Upper lobe of left lung (tissue), 6 donors: Measurements from ENCODE around the gene WSB2. TPM values are rescaled to one million over a fixed set of nuclear protein-coding genes. Genes with fewer than 3 reads are reported as not detected.

Experiments used
- ATAC-seq, 2 donors: fragments of 200-7000 bp; cut with Tn5 transposase; one replicate each; pipeline ENCODE4 v1.9.1; 2022; ENCODE audit warnings: mild to moderate bottlenecking in 2 of 2, moderate library complexity in 2 of 2; ENCODE audit not compliant: low FRiP score in 2 of 2
- DNase-seq, 2 donors: peaks; one replicate each; pipeline ENCODE4 v3.0.0-alpha.2; 2019 to 2020
- H3K27ac ChIP-seq, 4 donors: fragments of 200-600 bp; sonication (generic); one replicate each; pipeline ENCODE4 v1.5.1; 2016 to 2019
- H3K27me3 ChIP-seq, 4 donors: fragments of 200-600 bp; sonication (generic); one replicate each; pipeline ENCODE4 v1.5.1; 2017 to 2019
- H3K36me3 ChIP-seq, 4 donors: fragments of 200-600 bp; sonication (generic); one replicate each; pipeline ENCODE4 v1.5.1; 2016 to 2019
- H3K4me1 ChIP-seq, 4 donors: fragments of 200-600 bp; sonication (generic); one replicate each; pipeline ENCODE4 v1.5.1; 2018 to 2019
- H3K4me3 ChIP-seq, 4 donors: fragments of 200-600 bp; sonication (generic); one replicate each; pipeline ENCODE4 v1.5.1; 2017 to 2019; ENCODE audit warnings: mild to moderate bottlenecking in 2 of 4, moderate library complexity in 1 of 4
- H3K9me3 ChIP-seq, 4 donors: fragments of 200-600 bp; sonication (generic); one replicate each; pipeline ENCODE4 v1.5.1; 2018 to 2019
- CTCF ChIP-seq, 6 experiments: fragments of 450-650 bp in 4 of 6; fragments of 200-600 bp in 2 of 6; sonication (generic) in 2 of 6; IDR thresholded peaks; one replicate each; pipeline ENCODE4 v1.5.1; 2016 to 2019; ENCODE audit warnings: antibody characterized with exemption in 6 of 6
- EP300 ChIP-seq, 4 donors: sonication (generic); formaldehyde crosslinking; IDR thresholded peaks; one replicate each; pipeline ENCODE4 v1.5.1; 2017; ENCODE audit warnings: antibody characterized with exemption in 4 of 4, control low read depth in 2 of 4
- POLR2A ChIP-seq, 4 donors: fragments of 450-650 bp; IDR thresholded peaks; one replicate each; pipeline ENCODE4 v1.5.1; 2016 to 2017; ENCODE audit warnings: antibody characterized with exemption in 4 of 4, mild to moderate bottlenecking in 2 of 4
- POLR2AphosphoS5 ChIP-seq, 2 donors: sonication (generic); formaldehyde crosslinking; IDR thresholded peaks; one replicate each; pipeline ENCODE4 v1.5.1; 2017; ENCODE audit warnings: antibody characterized with exemption in 2 of 2
- WGBS, 2 donors: methylation state at CpG; one replicate each; pipeline ENCODE4 v1.1.5; 2017 to 2018; 5-methylcytosine and 5-hydroxymethylcytosine counted together
- total RNA-seq, 6 donors: library from RNA; depleted of rRNA in 4 of 6; stranded (reverse); fragments of >200 nt in 4 of 6; gene quantifications; one replicate each; pipeline versions ENCODE4 v1.1.0 to v1.2.1, GENCODE V29; 2016 to 2021
- donor health status: DM: no; HTN: no; CAD: no; lungs with moderate emphysema.
- donor health status: DM: no; HTN: yes; CAD: no; lungs with severe emphysema.

The WSB2 gene
- total RNA-seq = 100 to 1,000 TPM in 1 of 6 donors, 10 to 100 TPM in 5; 46.1 to 112 (median 90.3) TPM

- H3K4me1 ChIP-seq = peaks cover 22 to 61% (median 37%) of the 10 kb centered on the region in 4 donors
- ATAC-seq = peak; percentile 8 to 80
- 0 to 1% methylated on average over 31 to 38 of the region's 76 CpGs for WGBS, 2 donors
Measured at GRCh38 chr12:118061011-118061872, at the start of gene WSB2. TSS of gene WSB2 (minus strand) at chr12:118061179. CDS start at chr12:118061048, 131 bp downstream.

GRCh38 chr12:118109088-118109487 lies 48.1 kb upstream of the WSB2 start:
- no peaks in the 10 kb centered on the region for H3K27me3 ChIP-seq
- WGBS, 2 donors = 91 to 100% methylated on average over 1 of the region's 1 CpG
- peaks cover 5 to 13% (median 7%) of the 10 kb centered on the region in 4 donors for H3K4me1 ChIP-seq
- no peaks in the 10 kb centered on the region for H3K36me3 ChIP-seq
- H3K27ac ChIP-seq = no peak overlapping the region
- DNase-seq = no peak
- no peaks in the 10 kb centered on the region for H3K9me3 ChIP-seq
- no peak overlapping the region for H3K4me3 ChIP-seq
- no peak for ATAC-seq
- TF ChIP-seq POLR2AphosphoS5 (IDR thresholded peaks at IDR 0.05) (no peak), CTCF (IDR thresholded peaks at IDR 0.05) (no peak), POLR2A (IDR thresholded peaks at IDR 0.05) (no peak), EP300 (IDR thresholded peaks at IDR 0.05) (no peak)

More at GRCh38 chr12:118061011-118061872, at the start of gene WSB2:
- no peaks in the 10 kb centered on the region for H3K27me3 ChIP-seq
- H3K4me3 ChIP-seq = peak within 1 kb of the TSS; percentile 76 to 91 (median 83)
- DNase-seq = peak; percentile 75 to 95
- no peaks in the 10 kb centered on the region for H3K36me3 ChIP-seq
- H3K27ac ChIP-seq = peak within 1 kb of the TSS; percentile 95 to 98 (median 96)
- TF ChIP-seq EP300 (IDR thresholded peaks at IDR 0.05) (no peak), POLR2A (IDR thresholded peaks at IDR 0.05) (peak in 1 of 4 donors; percentile 29), CTCF (IDR thresholded peaks at IDR 0.05) (no peak)
- no peaks in the 10 kb centered on the region for H3K9me3 ChIP-seq

DNA sequence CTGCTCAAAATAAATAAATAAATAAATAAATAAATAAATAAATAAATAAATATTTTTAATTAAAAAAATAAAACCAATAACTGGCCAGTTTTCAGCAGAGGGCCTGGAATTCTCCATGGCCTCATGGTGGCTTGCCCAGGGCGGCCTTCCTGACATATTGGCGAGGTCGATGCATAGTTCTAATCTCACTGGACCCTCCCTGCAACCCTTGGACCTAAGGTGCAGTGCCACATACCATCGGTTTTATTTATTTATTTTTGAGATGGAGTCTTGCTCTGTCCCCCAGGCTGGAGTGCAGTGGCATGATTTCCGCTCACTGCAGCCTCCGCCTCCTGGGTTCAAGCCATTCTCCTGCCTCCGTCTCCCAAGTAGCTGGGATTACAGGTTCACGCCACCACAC lies 46.7 kb upstream of the WSB2 start:
- H3K4me1 ChIP-seq = peaks cover 9 to 21% (median 15%) of the 10 kb centered on the region in 4 donors
- ATAC-seq (no peak), DNase-seq (no peak)
- TF ChIP-seq EP300 (IDR thresholded peaks at IDR 0.05) (no peak), CTCF (IDR thresholded peaks at IDR 0.05) (no peak)
- no peaks in the 10 kb centered on the region for H3K36me3 ChIP-seq
- H3K27ac ChIP-seq = no peak overlapping the region
- H3K4me3 ChIP-seq = no peak overlapping the region
- no peaks in the 10 kb centered on the region for H3K27me3 ChIP-seq
- no peaks in the 10 kb centered on the region for H3K9me3 ChIP-seq
- WGBS, 2 donors = 91 to 94% methylated on average over 8 of the region's 8 CpGs

DNA sequence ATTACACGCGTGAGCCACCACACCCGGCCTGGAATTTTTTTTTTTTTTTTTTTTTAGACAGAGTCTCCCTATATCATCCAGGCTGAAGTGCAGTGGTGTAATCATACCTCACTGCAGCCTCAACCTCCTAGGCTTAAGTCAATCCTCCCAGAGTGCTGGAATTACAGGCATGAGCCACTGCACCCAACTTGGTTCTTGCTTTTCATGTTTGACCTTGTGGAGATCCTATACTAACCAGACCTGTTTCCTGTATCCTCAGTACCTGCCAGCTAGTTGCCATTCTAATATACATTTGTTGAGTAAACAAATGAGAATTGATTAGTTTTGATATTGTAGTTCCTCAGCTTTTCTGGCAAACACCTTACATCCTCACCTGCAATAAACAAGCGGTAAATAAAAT lies 46.0 kb upstream of the WSB2 start:
- no peak overlapping the region for H3K27ac ChIP-seq
- WGBS, 2 donors = 74 to 82% methylated on average over 4 of the region's 4 CpGs
- no peak for DNase-seq

More for the DNA sequence above, 46.0 kb upstream of the WSB2 start:
- no peaks in the 10 kb centered on the region for H3K9me3 ChIP-seq
- H3K36me3 ChIP-seq = no peaks in the 10 kb centered on the region
- peaks cover 15 to 28% (median 19%) of the 10 kb centered on the region in 4 donors for H3K4me1 ChIP-seq
- ATAC-seq = peak in 1 of 2 donors; percentile 31
- TF ChIP-seq POLR2A (IDR thresholded peaks at IDR 0.05) (no peak), CTCF (IDR thresholded peaks at IDR 0.05) (no peak), EP300 (IDR thresholded peaks at IDR 0.05) (no peak), POLR2AphosphoS5 (IDR thresholded peaks at IDR 0.05) (no peak)
- H3K4me3 ChIP-seq = no peak overlapping the region
- H3K27me3 ChIP-seq = no peaks in the 10 kb centered on the region
